Muscle of leg (tissue), 11 donors: Measurements from ENCODE around the gene NDUFV3. TPM values are rescaled to one million over a fixed set of nuclear protein-coding genes. Genes with fewer than 3 reads are reported as not detected.
"Not testable (repeated sequence)": the region's sequence is repeated elsewhere in the genome, so short reads cannot be mapped to it uniquely, and the experiment has no call there.

Experiments used
- DNase-seq: peaks from one replicate; pipeline ENCODE4 v3.0.0; 2013
- H3K27ac ChIP-seq: one replicate; pipeline ENCODE4 v1.5.1; 2013; ENCODE audit warnings: mild to moderate bottlenecking, low read length, control low read depth
- H3K27me3 ChIP-seq: one replicate; pipeline ENCODE4 v1.6.1; 2013; ENCODE audit warnings: low read length; ENCODE audit not compliant: control insufficient read depth, insufficient read depth
- H3K36me3 ChIP-seq: one replicate; pipeline ENCODE4 v1.6.1; 2013; ENCODE audit warnings: low read length; ENCODE audit not compliant: control insufficient read depth, insufficient read depth
- H3K4me1 ChIP-seq: one replicate; pipeline ENCODE4 v1.6.1; 2013; ENCODE audit warnings: low read length; ENCODE audit not compliant: control insufficient read depth, insufficient read depth
- H3K4me3 ChIP-seq: one replicate; pipeline ENCODE4 v1.5.1; 2013; ENCODE audit warnings: low read length, control low read depth
- H3K9me3 ChIP-seq: replicated peaks from 2 replicates; pipeline ENCODE4 v1.6.1; 2013; ENCODE audit warnings: low read depth, low read length; ENCODE audit not compliant: control insufficient read depth
- WGBS: methylation state at CpG from one replicate; pipeline ENCODE4 v1.1.5; 2013; ENCODE audit warnings: missing lambda C conversion rate; ENCODE audit not compliant: insufficient coverage; 5-methylcytosine and 5-hydroxymethylcytosine counted together
- polyA plus RNA-seq, 8 donors: library from polyadenylated mRNA; unstranded; fragments of 120-200 nt; gene quantifications; one replicate each; pipeline versions ENCODE4 v1.2.1 to v1.2.3, GENCODE V29; 2013; ENCODE audit warnings: inconsistent platforms in 1 of 8, low replicate concordance in 1 of 8; ENCODE audit not compliant: insufficient read length in 8 of 8, insufficient read depth in 1 of 8
- total RNA-seq: library from RNA; stranded (reverse); fragments of 120-200 nt; gene quantifications from one replicate; pipeline ENCODE4 v1.2.4, GENCODE V29; 2013

Gene NDUFV3
- total and polyA plus RNA-seq, 9 donors, result 22.8 to 35.5 (median 32.9) TPM

DNA sequence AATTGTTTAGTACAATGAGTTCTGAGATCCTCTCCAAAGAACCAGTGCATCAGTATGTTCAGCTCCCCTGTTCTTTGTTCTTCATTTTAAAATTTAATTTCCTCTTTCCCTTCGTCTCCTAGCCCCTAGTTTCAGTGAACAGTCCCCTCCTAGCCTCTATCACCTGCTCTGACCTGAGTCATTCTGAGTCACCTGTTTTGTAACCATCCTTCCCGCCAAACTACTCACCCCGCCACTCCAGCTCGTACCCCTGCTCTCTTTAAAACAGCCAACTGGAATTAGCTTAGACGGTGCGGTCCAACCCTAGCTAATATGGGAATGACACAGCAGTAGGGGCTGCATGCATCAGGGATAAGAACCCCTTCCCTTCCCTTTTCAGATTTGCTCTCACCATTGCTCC, 49.1 kb downstream of the NDUFV3 start:
- no peak for DNase-seq
- Histone ChIP-seq H3K9me3 (no peaks in the 10 kb centered on the region), H3K27ac (no peak overlapping the region), H3K4me3 (no peak overlapping the region), H3K36me3 (no peaks in the 10 kb centered on the region), H3K27me3 (no peaks in the 10 kb centered on the region), H3K4me1 (peaks cover 31% of the 10 kb centered on the region)
- WGBS, result 72% methylated on average over 1 of the region's 6 CpGs

DNA sequence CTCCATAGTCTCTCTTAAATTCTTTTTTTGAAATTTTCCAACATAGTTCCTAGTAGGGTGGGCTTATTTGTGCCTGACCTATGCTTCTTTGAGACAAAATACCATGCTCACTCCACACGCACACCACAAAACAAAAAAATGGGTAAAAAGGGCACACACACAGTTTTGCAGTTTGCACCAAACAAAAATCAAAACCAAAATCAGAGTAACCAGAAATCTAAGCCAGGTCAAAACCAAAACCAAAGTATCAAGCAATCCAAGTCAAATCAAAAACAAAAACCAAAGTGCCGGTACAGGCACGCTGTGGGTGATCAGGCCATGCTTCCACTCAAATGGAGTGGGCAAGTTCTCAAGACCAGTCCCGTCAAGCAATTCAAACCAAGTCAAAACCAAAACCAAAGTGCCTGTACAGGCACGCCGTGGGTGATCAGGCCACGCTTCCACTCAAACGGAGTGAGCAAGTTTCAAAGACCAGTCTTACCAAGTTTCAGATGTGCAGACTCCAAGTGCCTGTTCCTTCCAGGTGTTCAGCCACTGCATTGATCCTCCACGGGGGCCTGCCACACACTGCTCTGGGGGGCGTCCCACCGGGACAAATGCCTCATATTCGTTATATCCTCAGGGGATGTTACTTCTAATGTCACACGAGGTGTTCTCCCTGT, 56.1 kb downstream of the NDUFV3 start:
- WGBS, result 87% methylated on average over 8 of the region's 13 CpGs
- not testable (repeated sequence) for H3K4me3 ChIP-seq, H3K27me3 ChIP-seq, H3K4me1 ChIP-seq, DNase-seq, H3K9me3 ChIP-seq, H3K36me3 ChIP-seq, H3K27ac ChIP-seq

- not testable (repeated sequence) for H3K4me1 ChIP-seq, H3K4me3 ChIP-seq, H3K27me3 ChIP-seq, H3K27ac ChIP-seq, DNase-seq, H3K9me3 ChIP-seq, H3K36me3 ChIP-seq
- WGBS, result no CpG with 5 or more reads among the region's 9 CpGs
Measured at GRCh38 chr21:42951193-42951592, 58.1 kb downstream of the NDUFV3 start.

DNA sequence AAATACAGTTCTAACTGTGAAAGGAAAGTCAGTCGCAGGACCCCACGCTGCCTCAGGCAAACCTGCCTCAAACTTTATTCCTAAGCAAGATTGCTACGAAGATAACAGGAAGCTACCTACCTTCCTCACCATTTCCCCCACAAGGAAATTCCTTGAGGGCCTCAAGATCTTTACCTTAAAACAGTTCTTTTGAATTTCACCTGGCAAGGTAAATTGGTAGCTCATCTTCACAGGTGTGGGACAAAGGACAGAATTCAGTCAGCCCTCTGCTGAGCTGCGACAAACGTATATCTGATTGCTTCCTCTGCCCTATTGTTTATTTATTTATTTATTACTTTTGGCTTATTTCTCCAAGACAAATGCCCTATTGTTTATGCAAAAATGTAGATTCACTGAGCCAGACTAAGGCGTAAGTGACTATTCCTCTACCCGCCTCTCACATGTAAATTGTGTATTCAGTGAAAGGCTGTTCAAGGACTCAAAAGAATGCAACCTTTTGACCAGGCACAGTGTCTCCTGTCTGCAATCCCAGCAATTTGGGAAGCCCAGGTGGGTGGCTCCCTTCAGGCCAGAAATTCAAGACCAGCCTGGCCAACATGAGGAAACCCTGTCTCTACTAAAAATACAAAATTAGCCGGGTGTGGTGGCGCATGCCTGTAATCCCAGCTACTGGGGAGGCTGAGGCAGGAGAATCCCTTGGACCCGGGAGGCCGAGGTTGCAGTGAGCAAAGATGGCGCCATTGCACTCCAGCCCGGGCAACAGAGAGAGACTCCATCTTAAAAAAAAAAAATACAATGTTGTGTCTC, 63.9 kb downstream of the NDUFV3 start:
- Histone ChIP-seq H3K27ac (no peak overlapping the region), H3K4me3 (no peak overlapping the region), H3K36me3 (no peaks in the 10 kb centered on the region), H3K27me3 (no peaks in the 10 kb centered on the region), H3K9me3 (no peaks in the 10 kb centered on the region), H3K4me1 (no peaks in the 10 kb centered on the region)
- DNase-seq, result no peak
- 87% methylated on average over 7 of the region's 13 CpGs for WGBS

DNA sequence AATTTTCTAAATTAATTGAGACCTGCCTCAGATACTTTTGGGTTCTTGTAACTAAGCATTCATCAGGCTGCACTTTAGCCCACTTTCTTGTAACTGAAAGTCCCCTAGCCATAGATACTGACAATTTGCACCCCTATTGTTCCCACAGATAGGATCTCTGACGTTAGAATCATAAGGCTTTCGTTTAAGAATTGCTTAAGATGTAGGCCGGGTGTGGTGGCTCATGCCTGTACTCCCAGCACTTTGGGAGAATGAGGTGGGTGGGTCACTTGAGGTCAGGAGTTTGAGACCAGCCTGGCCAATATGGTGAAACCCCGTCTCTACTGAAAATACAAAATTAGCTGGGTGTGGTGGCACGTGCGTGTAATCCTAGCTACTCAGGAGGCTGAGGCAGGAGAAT, 65.0 kb downstream of the NDUFV3 start:
- not testable (repeated sequence) for H3K27me3 ChIP-seq

GRCh38 chr21:42959728-42960127, 66.6 kb downstream of the NDUFV3 start:
- H3K27ac ChIP-seq, result no peak overlapping the region
- no CpG with 5 or more reads among the region's 3 CpGs for WGBS

More for the DNA sequence above, 65.0 kb downstream of the NDUFV3 start:
- not testable (repeated sequence) for H3K9me3 ChIP-seq, H3K36me3 ChIP-seq, H3K4me1 ChIP-seq, H3K4me3 ChIP-seq, DNase-seq, H3K27ac ChIP-seq
- 86% methylated on average over 6 of the region's 6 CpGs for WGBS

DNA sequence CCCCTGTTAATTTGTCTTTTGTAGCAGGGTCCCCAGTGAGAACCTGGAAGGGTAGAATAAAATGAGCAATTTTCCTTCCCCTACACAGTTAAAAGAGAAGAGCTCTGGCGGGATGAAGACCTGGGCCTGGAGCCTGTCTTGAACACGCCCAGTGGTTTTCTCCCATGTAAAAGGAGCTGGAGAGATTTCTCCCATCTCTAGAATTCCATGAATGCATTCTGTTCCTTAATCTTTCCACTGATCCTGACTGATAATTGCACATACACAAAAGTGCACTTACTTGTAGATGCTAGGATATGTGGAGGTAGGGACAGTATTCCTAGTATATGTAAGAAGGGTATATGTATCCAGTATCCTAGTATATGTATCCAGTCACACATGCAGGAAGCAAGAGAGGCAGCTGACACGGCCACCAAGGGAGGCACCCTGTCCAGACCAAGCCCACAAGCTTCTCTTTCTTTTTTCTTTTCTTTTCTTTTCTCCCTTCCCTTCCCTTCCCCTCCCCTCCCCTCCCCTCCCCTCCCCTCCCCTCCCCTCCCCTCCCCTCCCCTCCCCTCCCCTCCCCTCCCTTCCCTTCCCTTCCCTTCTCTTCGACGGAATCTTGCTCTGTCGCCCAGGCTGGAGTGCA, 69.4 kb downstream of the NDUFV3 start:
- 58% methylated on average over 3 of the region's 6 CpGs for WGBS
- no peak for DNase-seq
- H3K36me3 ChIP-seq, result no peaks in the 10 kb centered on the region

More at GRCh38 chr21:42959728-42960127, 66.6 kb downstream of the NDUFV3 start:
- H3K4me1 ChIP-seq, result no peaks in the 10 kb centered on the region
- no peaks in the 10 kb centered on the region for H3K9me3 ChIP-seq
- DNase-seq, result no peak
- no peaks in the 10 kb centered on the region for H3K27me3 ChIP-seq
- no peak overlapping the region for H3K4me3 ChIP-seq
- no peaks in the 10 kb centered on the region for H3K36me3 ChIP-seq

More for the DNA sequence above, 69.4 kb downstream of the NDUFV3 start:
- H3K4me1 ChIP-seq, result no peaks in the 10 kb centered on the region
- H3K27ac ChIP-seq, result no peak overlapping the region
- no peaks in the 10 kb centered on the region for H3K27me3 ChIP-seq
- H3K4me3 ChIP-seq, result no peak overlapping the region
- no peaks in the 10 kb centered on the region for H3K9me3 ChIP-seq

Other genes with a start within 250 kb of the NDUFV3 start
- gene PDE9A, start 239.7 kb upstream of the NDUFV3 start, total RNA-seq, result 6.0 TPM
- gene PDE9A, start 239.7 kb upstream of the NDUFV3 start, polyA plus RNA-seq, result 10 to 100 TPM in 4 of 8 donors, 1 to 10 TPM in 4; 7.6 to 11.3 (median 10.0) TPM
- gene WDR4, start 13.8 kb upstream of the NDUFV3 start, total RNA-seq, result 5.5 TPM
- gene WDR4, start 13.8 kb upstream of the NDUFV3 start, polyA plus RNA-seq, result 10 to 100 TPM in 1 of 8 donors, 1 to 10 TPM in 7; 6.7 to 10.7 (median 9.3) TPM
- gene ERVH48-1, start 32.3 kb downstream of the NDUFV3 start, total RNA-seq, result 0.22 TPM
- 1 to 10 TPM in 1 of 8 donors, under 1 TPM in 7; 0.20 to 1.3 (median 0.52) TPM for gene ERVH48-1, start 32.3 kb downstream of the NDUFV3 start, polyA plus RNA-seq
- 13.2 TPM for gene PKNOX1, start 81.3 kb downstream of the NDUFV3 start, total RNA-seq
- 10 to 100 TPM; 15.1 to 18.7 (median 16.9) TPM for gene PKNOX1, start 81.3 kb downstream of the NDUFV3 start, polyA plus RNA-seq
- 2.7 TPM for gene CBS, start 182.5 kb downstream of the NDUFV3 start, total RNA-seq
- gene CBS, start 182.5 kb downstream of the NDUFV3 start, polyA plus RNA-seq, result 1 to 10 TPM; 2.0 to 7.9 (median 6.0) TPM
- gene U2AF1, start 214.3 kb downstream of the NDUFV3 start, total RNA-seq, result 10.2 TPM
- gene U2AF1, start 214.3 kb downstream of the NDUFV3 start, polyA plus RNA-seq, result 10 to 100 TPM; 30.6 to 68.6 (median 46.6) TPM